Astrocyte of the cerebellum (primary cell): ENCODE data around the gene MAPKAPK3.

ENCODE experiments used
- DNase-seq: peaks from one replicate; pipeline ENCODE4 v3.0.0-alpha.2; 2011; ENCODE audit warnings: low read depth
- H3K4me3 ChIP-seq: 2 replicates; pipeline ENCODE4 v1.5.1; 2011; ENCODE audit warnings: mild to moderate bottlenecking, low read depth, low read length, moderate library complexity
- in situ Hi-C: cut with HindIII; loops from 2 replicates; pipeline ENCODE4 v1.10.0; 2017; ENCODE audit warnings: low sequenced_read_pairs
- TF ChIP-seq, protein P1 (sequence below): IDR thresholded peaks from 2 replicates; pipeline ENCODE4 v1.5.1; 2012; ENCODE audit warnings: low read length, low read depth, moderate library complexity, mild to moderate bottlenecking; ENCODE audit errors: missing control alignments

The MAPKAPK3 gene

DNA sequence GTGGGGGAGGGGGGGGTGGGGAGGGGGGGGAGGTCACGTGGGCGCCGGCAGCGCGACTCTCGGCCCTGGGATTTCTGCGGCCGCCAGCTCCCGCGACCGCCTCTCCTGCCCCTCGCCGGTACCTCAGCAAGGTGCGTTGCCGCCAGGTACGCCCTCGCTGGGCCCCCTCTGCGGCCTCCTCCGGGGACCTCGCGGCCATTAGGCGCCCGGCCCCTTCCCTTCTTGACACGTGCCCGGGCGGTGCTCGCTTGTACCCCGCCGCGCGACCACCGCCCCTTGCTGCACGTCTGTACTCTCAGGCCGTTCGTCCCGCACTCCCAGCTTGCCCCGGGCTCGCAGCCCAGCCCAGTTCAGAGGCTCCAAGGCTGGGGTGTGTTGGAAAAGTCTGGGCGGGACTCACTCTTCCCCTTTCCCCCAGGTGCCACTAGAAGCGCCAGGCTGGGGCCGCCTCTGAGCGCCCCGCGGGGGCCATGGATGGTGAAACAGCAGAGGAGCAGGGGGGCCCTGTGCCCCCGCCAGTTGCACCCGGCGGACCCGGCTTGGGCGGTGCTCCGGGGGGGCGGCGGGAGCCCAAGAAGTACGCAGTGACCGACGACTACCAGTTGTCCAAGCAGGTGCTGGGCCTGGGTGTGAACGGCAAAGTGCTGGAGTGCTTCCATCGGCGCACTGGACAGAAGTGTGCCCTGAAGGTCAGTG is at the start of gene MAPKAPK3:
TSS of gene MAPKAPK3 (plus strand) at position 56 of the 696 bp plus-strand sequence. CDS start at position 471, 415 bp downstream.
- in situ Hi-C loops: no loop called here
- no peak for DNase-seq
- peak within 1 kb of the TSS; percentile 56 for H3K4me3 ChIP-seq
- TF ChIP-seq, protein P1, sequence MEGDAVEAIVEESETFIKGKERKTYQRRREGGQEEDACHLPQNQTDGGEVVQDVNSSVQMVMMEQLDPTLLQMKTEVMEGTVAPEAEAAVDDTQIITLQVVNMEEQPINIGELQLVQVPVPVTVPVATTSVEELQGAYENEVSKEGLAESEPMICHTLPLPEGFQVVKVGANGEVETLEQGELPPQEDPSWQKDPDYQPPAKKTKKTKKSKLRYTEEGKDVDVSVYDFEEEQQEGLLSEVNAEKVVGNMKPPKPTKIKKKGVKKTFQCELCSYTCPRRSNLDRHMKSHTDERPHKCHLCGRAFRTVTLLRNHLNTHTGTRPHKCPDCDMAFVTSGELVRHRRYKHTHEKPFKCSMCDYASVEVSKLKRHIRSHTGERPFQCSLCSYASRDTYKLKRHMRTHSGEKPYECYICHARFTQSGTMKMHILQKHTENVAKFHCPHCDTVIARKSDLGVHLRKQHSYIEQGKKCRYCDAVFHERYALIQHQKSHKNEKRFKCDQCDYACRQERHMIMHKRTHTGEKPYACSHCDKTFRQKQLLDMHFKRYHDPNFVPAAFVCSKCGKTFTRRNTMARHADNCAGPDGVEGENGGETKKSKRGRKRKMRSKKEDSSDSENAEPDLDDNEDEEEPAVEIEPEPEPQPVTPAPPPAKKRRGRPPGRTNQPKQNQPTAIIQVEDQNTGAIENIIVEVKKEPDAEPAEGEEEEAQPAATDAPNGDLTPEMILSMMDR: no peak

DNA sequence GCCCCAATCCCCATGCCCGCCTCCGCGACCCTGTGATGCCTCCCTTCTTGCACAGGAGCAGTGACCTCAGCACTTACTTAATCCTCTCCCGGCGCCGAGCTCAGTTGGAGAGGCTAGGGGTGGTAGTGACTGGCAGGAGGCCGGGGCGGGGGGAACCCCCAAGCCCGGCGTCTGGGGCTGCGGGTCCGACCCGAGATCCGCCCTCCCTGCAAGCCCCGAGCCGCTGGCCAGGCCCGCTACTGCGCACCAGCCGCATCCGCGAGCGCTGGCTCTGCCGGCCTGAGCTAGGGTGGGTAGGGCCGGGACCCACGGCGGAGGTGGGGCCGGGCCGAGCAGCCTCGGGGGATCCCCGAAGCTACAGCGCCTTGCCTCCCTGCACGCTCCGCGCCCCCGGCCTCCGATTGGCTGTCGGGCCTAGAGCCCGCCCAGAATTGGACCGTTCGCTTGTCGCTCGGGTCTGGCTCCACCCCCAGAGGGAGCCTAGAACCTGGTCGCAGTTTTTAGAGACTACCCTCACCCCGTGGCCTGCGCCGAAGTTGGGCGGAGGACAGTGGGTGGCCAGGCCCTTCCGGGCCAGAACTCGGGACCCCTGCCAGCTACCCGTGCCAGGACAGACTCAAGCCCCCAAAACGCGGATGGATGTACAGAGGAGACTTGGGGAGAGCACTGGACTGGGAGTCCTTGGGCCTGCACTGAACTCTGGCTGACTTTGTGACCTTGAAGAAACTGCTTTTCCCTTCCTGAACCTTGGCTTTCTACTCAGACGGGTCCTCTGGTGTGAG is 49.4 kb upstream of the MAPKAPK3 start, which contains the start of gene C3orf18:
TSS of gene C3orf18 (minus strand) at position 362 of the 782 bp plus-strand sequence. CDS start 2,048 bp downstream, outside the sequence.
- TF ChIP-seq, protein P1: no peak
- in situ Hi-C loops: no loop called here
- peak within 1 kb of the TSS; percentile 80 for H3K4me3 ChIP-seq
- DNase-seq: peak; percentile 55

DNA sequence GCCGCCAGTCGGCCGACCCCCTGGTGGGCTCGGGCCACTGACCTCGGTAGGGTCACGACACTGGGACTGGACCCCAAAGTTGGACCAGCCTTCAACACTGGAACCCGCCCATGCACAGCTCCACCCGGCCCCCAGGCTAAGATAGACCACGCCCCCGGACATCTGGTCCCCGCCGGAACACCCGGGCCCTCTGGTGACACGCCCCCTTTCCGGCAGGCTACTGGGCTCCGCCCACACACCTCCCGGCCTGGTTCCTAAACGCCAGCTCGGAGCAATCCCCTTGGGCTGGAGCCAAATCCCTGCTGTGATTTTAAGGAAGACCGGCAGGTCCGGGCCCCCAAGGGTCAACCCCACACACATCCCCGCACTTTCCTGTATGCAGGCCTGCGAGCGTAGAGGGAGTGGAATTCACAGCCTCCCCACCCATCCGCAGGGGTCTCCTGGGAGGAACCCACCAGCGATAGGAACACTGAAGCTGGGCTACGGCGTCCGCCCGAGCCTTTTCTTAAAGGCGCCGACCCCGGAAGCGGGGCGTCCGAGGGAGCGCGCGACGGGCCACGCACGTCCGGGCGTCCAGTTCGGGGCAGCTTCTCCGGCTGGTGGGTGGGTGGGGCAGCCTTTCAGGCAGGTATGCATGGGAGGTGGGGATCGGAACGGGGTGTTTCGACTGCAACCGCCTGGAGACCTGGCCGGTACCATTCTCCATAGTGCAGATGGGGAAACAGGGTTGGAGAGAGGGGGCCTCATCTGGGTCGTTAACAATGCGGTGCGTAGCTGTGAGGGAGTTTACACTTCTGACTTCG is 47.8 kb upstream of the MAPKAPK3 start, which contains the start of gene HEMK1:
TSS of gene HEMK1 (plus strand) at position 576 of the 803 bp plus-strand sequence. CDS start 1,583 bp downstream, outside the sequence.
- H3K4me3 ChIP-seq: peak within 1 kb of the TSS; percentile 80
- peak; percentile 81 for DNase-seq
- in situ Hi-C loops: no loop called here
- TF ChIP-seq, protein P1: no peak

DNA sequence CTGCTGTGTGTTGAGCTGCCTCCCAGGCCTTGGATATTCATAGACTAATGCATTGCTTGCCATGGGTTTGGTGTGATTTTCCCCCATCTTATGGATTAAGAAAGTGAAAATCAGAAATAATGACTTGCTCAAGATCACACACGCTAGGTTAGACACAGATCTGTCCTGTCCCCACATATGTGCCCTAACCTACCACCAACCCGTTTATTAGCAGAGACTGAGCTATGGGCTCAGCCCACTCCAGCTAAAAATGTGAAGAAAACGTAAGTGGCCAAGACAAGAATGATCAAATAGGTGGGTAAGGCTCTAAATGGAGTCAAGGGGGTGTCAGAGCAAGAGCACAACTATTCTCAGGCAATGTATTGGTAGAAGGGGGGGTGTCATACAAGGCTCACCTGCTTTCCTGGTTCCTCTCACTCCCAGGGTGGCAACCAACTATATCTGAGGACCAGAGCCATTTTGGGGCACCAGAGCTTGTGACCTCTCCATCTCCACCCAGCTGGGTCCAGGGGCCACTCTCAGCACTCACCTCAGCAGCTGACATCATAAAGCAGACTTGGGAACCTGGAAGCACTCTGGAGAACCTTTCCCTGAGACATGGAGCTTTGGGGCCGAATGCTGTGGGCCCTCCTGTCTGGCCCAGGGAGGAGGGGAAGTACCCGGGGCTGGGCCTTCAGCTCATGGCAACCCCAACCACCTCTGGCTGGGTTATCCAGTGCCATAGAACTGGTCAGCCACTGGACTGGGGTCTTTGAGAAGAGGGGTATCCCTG is 46.3 kb upstream of the MAPKAPK3 start:
- peak overlapping the region; percentile 80 for H3K4me3 ChIP-seq
- TF ChIP-seq, protein P1: no peak
- DNase-seq: no peak
- in situ Hi-C loops: loop anchor here (5.0 kb wide), 1 partner anchor 37 kb away; no protein-coding TSS in a partner anchor

DNA sequence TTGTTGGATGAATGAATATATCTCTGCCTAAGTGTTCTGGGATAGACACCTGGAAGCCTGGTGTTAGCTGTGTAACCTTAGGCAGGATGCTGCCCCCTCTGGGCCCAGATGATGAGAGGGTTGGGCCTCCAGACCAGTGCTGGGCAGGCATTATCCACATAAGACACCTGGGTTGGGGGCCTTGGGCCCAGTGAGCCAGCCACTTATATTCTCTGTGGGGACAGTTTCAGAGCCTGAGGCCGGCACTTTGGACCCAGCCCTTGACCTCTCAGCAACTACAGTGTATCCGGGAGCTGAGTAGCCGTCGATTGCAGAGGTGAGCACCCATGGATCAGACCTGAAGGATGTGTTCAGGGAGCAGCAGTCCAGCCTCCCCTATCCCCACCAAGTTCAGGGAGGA is 45.5 kb upstream of the MAPKAPK3 start:
- no peak for DNase-seq
- in situ Hi-C loops: loop anchor here (5.0 kb wide), 1 partner anchor 36 kb away; no protein-coding TSS in a partner anchor
- TF ChIP-seq, protein P1: no peak
- no peak overlapping the region for H3K4me3 ChIP-seq
